ENCODE results near the gene RLBP1. TPM values are rescaled to one million over a fixed set of nuclear protein-coding genes. Genes with fewer than 3 reads are reported as not detected.

RLBP1 gene
- total and polyA plus RNA-seq, 2 of the 13 experiments (the other 11 are each of a cell fraction or from before 2014, with no cell fraction given) = 0.07 TPM; not detected in 1

- TF ChIP-seq ATF2 (CRISPR knock-in tag; IDR thresholded peaks at IDR 0.05) (no peak), RNF2 (conservative IDR thresholded peaks at IDR 0.05; ENCODE audit: low read depth) (no peak), SOX13 (IDR thresholded peaks at IDR 0.05) (no peak), SOX13 (CRISPR knock-in tag; conservative IDR thresholded peaks at IDR 0.05 in 1 of 2, IDR thresholded peaks at IDR 0.05 in 1 of 2) (0 out of 4 replicates have a peak, but pooled peaks of 1 of the 2 experiments have one; percentile 8), HNRNPK (IDR thresholded peaks at IDR 0.05; ENCODE audit: low read depth, low read length, poor library complexity, severe bottlenecking) (no peak), ZNF280B (CRISPR knock-in tag; IDR thresholded peaks at IDR 0.05; ENCODE audit: borderline replicate concordance) (no peak), ETV5 (CRISPR knock-in tag; IDR thresholded peaks at IDR 0.05; ENCODE audit: borderline replicate concordance) (no peak), ZEB1 (IDR thresholded peaks at IDR 0.05; ENCODE audit: insufficient replicate concordance, low read depth) (no peak), MAFK (conservative IDR thresholded peaks at IDR 0.05 in 1 of 2, IDR thresholded peaks at IDR 0.05 in 1 of 2; ENCODE audit: low read length in 2 of 2) (no peak)
Measured at GRCh38 chr15:89226359-89227221, 5.2 kb upstream of the RLBP1 start (continued).

Data from HepG2 (cell line).